ENCODE measurements around the gene MORN3.
"Not testable (repeated sequence)": the region's sequence is repeated elsewhere in the genome, so short reads cannot be mapped to it uniquely, and the experiment has no call there.

The MORN3 gene, protein sequence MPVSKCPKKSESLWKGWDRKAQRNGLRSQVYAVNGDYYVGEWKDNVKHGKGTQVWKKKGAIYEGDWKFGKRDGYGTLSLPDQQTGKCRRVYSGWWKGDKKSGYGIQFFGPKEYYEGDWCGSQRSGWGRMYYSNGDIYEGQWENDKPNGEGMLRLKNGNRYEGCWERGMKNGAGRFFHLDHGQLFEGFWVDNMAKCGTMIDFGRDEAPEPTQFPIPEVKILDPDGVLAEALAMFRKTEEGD

DNA sequence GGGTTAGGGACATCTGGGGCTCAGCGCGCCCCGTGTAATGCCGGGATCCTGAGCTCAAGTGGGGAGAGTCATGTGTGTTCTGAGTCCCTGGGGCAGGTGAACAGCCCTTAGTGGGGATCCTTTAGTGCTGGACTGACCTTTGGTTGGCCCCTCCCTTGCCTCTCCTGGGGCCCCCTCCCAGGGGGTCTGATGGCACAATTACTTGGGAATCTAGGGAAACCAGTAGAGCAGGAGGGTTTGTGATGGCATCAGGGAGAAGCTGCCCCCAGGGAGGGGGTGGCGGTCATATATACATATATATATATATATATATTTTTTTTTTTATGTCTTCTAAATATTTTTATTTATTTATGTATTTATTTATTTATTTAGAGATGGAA, at the start of gene MORN3:
TSS of gene MORN3 (minus strand) at position 134 of the 380 bp plus-strand sequence. CDS start 171 bp downstream, outside the sequence.
- no peak for DNase-seq (ENCODE audit: low read depth)

GRCh38 chr12:121718653-121719239, 49.3 kb upstream of the MORN3 start:
- no peak for DNase-seq (ENCODE audit: low read depth)

- no peak for DNase-seq (ENCODE audit: low read depth)
Observed at GRCh38 chr12:121717041-121717699, 47.7 kb upstream of the MORN3 start.

- no peak for DNase-seq (ENCODE audit: low read depth)
Observed at GRCh38 chr12:121715862-121716435, 46.5 kb upstream of the MORN3 start.

DNA sequence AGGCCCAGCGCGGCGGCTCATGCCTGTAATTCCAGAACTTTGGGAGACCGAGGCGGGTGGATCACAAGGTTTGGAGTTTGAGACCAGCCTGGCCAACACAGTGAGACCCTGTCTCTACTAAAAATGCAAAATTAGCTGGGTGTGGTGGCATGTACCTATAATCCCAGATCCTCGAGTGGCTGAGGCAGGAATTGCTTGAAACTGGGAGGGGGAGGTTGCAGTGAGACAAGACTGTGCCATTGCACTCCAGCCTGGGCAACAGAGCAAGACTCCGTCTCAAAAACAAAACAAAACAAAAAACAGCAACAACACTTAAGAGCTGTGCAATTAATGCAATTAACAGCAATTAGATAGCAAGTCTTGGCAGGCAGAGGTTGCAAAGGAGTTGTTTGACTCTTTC, 45.6 kb upstream of the MORN3 start:
- not testable (repeated sequence) for DNase-seq (ENCODE audit: low read depth)

- no peak for DNase-seq (ENCODE audit: low read depth)
Observed at GRCh38 chr12:121713793-121714192, 44.3 kb upstream of the MORN3 start.

DNA sequence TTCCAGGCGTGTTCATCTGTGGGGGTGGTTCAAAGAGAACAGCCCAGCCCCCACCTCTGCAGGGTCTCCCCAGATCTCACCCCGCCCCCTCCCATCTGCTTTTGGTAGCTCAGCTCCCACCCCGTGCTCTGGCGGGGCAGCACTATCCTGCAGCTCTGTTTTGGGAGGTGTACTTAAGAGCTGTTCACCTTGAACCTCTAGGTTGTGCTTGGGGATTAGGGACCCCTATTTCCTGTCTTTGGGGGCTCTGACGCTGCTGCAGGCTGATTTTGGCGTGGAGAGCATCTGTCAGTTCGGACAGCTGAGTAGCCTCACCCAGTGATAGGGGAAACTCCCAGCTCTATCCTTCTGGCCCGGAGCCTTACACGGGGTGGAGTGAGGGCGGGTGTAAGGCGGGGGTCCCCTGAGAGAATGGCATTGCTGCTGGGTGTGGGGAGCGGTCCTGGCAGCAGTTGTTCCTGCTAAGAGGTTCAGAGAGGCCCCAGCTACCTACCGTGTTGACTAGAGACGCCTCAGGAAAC, 43.9 kb upstream of the MORN3 start:
- DNase-seq (ENCODE audit: low read depth) = no peak

DNA sequence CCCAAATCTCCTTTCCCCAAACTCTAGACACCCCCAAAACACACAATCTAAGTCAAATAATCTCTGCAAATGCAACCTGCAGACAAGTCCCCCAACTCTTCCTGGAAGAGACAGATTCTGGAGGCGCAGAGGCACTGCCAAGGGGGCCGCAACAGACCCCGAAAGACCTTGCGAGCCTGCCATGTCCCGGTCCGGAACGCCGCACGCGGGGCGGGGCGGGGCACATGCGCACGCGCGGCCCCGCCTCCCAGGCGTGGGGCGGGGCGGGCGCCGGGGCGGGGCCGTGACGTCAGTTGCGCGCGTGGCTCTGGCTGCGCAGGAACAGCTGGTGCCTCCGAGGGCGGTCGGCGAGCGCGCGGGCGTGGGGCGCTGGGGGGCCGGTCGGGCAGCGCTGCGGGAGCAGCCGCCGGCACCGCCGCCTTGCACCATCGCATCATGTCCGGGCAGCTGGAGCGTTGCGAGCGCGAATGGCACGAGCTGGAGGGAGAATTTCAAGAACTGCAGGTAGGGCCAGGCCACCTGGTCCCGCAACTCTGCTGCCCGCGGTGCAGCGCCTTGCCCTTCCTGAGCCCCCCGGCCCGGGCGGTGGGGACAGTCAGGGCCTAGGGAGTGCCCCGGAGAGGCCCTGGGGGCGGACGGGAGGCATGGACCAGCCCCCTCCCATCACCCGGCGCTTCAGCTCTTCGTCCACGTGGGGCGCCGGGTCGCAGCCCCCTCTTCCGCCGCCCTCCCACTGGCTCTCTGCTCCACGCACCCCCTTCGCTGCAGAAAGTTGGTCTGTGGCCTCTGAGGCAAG, 43.2 kb upstream of the MORN3 start, which contains the start of gene TMEM120B:
TSS of gene TMEM120B (plus strand) at position 292 of the 796 bp plus-strand sequence. CDS start at position 436, 144 bp downstream.
- peak; percentile 74 for DNase-seq (ENCODE audit: low read depth)

- no peak for DNase-seq (ENCODE audit: low read depth)
Observed at GRCh38 chr12:121712190-121712460, 42.7 kb upstream of the MORN3 start.

GRCh38 chr12:121711361-121712189, 42.1 kb upstream of the MORN3 start:
- DNase-seq (ENCODE audit: low read depth) = no peak

- DNase-seq (ENCODE audit: low read depth) = no peak
Observed at GRCh38 chr12:121709478-121709961, 40.1 kb upstream of the MORN3 start.

- DNase-seq (ENCODE audit: low read depth) = not testable (repeated sequence)
Observed at GRCh38 chr12:121709064-121709424, 39.6 kb upstream of the MORN3 start.

DNA sequence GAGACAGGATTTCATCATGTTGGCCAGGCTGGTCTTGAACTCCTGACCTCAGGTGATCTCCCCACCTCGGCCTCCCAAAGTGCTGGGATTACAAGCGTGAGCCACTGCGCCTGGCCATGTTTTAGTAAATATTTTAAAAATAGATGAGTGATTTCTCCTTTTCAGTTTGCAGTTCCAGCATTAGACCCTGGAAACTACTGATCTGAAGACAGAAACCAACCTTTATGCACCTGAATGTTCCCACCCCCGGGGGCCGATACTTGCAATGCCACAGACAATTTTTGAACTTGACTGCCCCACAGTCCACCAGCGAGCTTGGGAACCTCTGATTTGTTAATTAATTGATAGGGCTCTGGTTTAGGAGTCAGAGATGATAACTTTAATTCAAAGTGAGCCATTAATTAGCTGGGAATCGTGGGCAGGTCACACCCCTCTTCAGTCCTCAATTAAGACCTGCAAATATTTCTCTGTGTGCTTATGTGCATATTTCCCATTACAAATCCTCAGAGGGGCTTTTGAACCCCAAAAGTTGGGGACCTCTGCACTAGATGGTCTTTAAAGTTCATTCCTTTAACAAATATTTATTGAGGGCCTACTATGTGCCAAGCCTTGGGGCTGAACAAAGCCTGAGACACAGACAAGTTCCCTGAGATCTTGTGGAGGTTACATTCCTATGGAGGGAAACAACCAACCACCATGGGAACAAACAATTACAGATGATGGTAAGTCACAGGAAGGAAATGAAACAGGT, 39.0 kb upstream of the MORN3 start:
- DNase-seq (ENCODE audit: low read depth) = no peak

DNA sequence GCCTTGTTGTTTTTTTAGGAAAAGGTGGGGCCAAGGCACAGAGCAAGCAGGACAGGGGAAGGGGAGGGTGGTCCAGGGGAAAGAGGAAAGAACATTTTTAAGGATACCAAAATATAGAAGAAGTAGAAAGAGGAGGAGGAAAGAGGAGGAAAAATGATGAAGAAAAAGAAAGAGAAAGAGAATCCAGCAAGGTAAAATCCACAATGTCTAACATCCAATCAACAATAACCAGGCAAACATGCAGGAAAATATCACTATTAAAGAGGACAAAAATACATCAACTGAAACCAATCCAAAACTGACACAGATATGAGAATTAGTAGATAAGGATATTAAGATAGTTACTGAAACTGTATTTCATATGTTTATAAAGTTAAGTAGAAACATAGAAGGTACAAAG, 36.1 kb upstream of the MORN3 start:
- DNase-seq (ENCODE audit: low read depth) = no peak

GRCh38 chr12:121702944-121703343, 33.5 kb upstream of the MORN3 start:
- DNase-seq (ENCODE audit: low read depth) = no peak

DNA sequence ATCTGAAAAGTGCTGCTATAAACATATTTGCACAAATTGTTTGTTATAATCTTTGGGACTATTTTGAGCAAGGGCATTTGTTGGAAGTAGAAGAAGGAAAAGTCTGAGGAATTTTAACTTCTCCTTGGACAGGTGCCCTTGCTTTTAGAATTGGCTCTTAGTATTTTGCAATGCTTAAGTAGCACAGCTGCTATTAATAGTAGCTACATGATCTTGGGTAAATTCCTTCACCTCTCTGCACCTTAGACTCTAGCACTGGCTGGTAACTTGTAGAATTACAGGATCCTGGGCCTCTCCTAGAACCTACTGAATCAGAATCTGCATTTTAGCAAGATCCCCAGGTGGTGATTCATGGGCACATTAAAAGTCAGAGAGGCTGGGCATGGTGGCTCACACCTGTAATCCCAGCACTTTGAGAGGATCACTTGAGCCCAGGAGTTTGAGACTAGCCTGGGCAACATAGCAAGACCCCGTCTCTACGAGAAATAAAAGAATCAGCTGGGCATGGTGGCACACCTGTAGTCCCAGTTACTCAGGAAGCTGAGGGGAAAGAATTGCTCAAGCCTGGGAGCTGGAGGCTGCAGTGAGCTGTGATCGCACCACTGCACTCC, 32.3 kb upstream of the MORN3 start:
- no peak for DNase-seq (ENCODE audit: low read depth)

DNA sequence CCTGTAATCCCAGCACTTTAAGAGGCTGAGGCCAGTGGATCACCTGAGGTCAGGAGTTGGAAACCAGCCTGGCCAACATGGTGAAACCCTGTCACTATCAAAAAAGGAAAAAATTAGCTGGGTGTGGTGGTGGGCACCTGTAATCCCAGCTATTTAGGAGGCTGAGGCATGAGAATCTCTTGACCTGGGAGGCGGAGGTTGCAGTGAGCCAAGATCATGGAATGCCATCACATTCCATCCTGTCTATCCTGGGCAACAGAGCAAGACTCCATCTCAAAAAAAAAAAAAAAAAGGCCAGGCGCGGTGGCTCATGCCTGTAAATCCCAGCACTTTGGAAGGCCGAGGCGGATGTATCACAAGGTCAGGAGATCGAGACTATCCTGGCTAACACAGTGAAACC, 28.4 kb upstream of the MORN3 start:
- not testable (repeated sequence) for DNase-seq (ENCODE audit: low read depth)

GRCh38 chr12:121697093-121697698, 27.7 kb upstream of the MORN3 start:
- no peak for DNase-seq (ENCODE audit: low read depth)

DNA sequence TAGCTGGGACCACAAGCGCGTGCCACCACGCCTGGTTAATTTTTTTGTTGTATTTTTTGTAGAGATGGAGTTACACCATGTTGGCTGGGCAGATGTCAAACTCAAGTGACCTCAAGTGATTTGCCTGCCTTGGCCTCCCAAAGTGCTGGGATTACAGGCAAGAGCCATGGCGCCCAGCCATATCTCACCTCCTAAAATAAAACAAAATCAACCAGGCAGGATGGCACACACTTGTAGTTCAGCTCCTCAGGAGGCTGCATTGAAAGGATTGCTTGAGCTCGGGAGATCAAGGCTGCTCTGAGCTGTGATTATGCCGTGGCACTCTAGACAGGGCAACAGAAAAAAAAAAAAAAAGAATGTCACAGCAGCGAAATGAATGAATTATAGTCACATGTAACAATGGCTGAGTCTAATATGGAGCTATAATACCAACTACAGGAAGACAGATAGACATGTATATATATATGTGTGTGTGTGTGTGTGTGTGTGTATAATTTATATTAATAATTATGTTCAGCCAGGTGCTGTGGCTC, 23.8 kb upstream of the MORN3 start:
- no peak for DNase-seq (ENCODE audit: low read depth)
